MM.1S (cell line): Measurements from ENCODE around the gene SPRING1.

Experiments
- CTCF ChIP-seq: fragments of 300-600 bp; sonication (generic); IDR thresholded peaks from 2 replicates; pipeline ENCODE4 v1.5.1; 2016; ENCODE audit warnings: antibody characterized with exemption, low read length, mixed read lengths
- EZH2phosphoT487 ChIP-seq: fragments of 300-600 bp; sonication (generic); IDR thresholded peaks from 2 replicates; pipeline ENCODE4 v1.6.1; 2018; ENCODE audit warnings: antibody characterized with exemption, low read length

- TF ChIP-seq CTCF = no peak
- TF ChIP-seq EZH2phosphoT487 = no peak
Measured at GRCh38 chr12:116780942-116781341, 43.1 kb upstream of the SPRING1 start.
